ENCODE data around the gene DOCK7. TPM values are rescaled to one million over a fixed set of nuclear protein-coding genes. Genes with fewer than 3 reads are reported as not detected.

Gene DOCK7
- total RNA-seq, 2 experiments from 2014 or later: 6.0 to 7.9 TPM

GRCh38 chr1:62716397-62716796, 28.2 kb upstream of the DOCK7 start:
- ChIA-PET POLR2A (no interaction called here), CTCF (interaction anchor here (0.6 kb wide), 1 partner anchor 901 kb away, joined by 3 read pairs; no protein-coding TSS in a partner anchor)
- Mint-ChIP-seq H3K36me3 (ENCODE audit: low read depth) (no peaks in the 10 kb centered on the region), H3K4me1 (ENCODE audit: low read depth) (no peaks in the 10 kb centered on the region), H3K27me3 (no peaks in the 10 kb centered on the region), H3K27ac (no peak overlapping the region), H3K9me3 (no peaks in the 10 kb centered on the region), H3K4me3 (no peak overlapping the region)
- DNase-seq (no peak), ATAC-seq (ENCODE audit: poor library complexity) (no peak)
- no peaks in the 10 kb centered on the region for H3K27me3 ChIP-seq (ENCODE audit: control insufficient read depth in 1 of 2, insufficient read depth in 2 of 2, low read length in 2 of 2)
- no peaks in the 10 kb centered on the region for H3K4me1 ChIP-seq (ENCODE audit: insufficient read depth, low read length)
- H3K27ac ChIP-seq (ENCODE audit: low read depth in 1 of 2, low read length in 2 of 2): no peak overlapping the region
- no peaks in the 10 kb centered on the region for H3K9me3 ChIP-seq (ENCODE audit: control insufficient read depth in 1 of 2, insufficient read depth in 1 of 2, low read length in 2 of 2)
- H3K4me3 ChIP-seq (ENCODE audit: low read length): no peak overlapping the region
- no peak for TF ChIP-seq CTCF (IDR thresholded peaks at IDR 0.05)
- intact Hi-C loops (cut with DNase I, micrococcal nuclease): no loop called here
- no peaks in the 10 kb centered on the region for H3K36me3 ChIP-seq (ENCODE audit: insufficient read depth, low read length)

DNA sequence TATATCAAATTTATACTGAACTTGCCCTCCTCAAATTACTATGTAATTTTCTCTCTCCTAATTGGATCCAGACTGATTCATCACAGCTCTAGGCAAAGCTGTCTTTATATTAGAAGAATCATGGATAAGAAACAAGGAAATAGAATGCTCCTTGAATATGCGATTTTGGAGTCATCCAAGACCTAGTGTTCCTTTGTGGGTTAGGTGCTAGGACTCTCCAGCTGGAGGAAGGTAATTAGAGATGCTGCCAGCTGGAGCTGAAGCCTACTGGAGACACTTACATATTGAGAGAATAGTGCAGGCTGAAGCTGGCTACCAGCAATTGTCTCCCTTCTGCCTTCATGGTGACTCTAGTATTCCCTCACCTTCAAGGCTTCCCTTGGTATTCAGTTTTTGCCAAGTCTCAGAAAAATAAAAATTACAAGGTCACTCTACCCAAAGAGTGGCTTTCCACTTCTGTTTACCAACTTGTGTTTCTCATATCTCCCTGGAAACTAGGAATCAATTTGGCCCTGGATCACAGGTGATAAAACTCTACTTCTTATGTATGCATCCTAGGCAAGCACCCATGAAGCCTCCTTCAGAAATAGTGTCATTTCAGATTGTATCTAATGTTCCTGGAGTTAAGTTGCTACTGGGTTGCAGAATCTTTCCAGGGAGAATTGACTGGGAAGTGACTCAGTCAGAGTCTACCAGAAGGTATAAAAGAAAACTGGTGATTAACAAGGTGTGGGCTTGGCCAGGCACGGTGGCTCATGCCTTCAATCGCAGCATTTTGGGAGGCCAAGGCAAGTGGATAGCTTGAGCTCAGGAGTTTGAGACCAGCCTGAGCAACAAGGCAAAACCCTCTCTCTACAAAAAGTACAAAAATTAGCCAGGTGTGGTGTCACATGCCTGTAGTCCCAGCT, 24.4 kb upstream of the DOCK7 start:
- Histone ChIP-seq H3K4me3 (ENCODE audit: low read length) (no peak overlapping the region), H3K4me1 (ENCODE audit: insufficient read depth, low read length) (no peaks in the 10 kb centered on the region), H3K27me3 (ENCODE audit: control insufficient read depth in 1 of 2, insufficient read depth in 2 of 2, low read length in 2 of 2) (no peaks in the 10 kb centered on the region), H3K27ac (ENCODE audit: low read depth in 1 of 2, low read length in 2 of 2) (no peak overlapping the region), H3K36me3 (ENCODE audit: insufficient read depth, low read length) (no peaks in the 10 kb centered on the region), H3K9me3 (ENCODE audit: control insufficient read depth in 1 of 2, insufficient read depth in 1 of 2, low read length in 2 of 2) (no peaks in the 10 kb centered on the region)
- no peaks in the 10 kb centered on the region for H3K4me1 Mint-ChIP-seq (ENCODE audit: low read depth)
- ATAC-seq (ENCODE audit: poor library complexity): no peak
- no peak for TF ChIP-seq CTCF (IDR thresholded peaks at IDR 0.05)
- H3K27ac Mint-ChIP-seq: no peak overlapping the region
- no peaks in the 10 kb centered on the region for H3K36me3 Mint-ChIP-seq (ENCODE audit: low read depth)
- no peaks in the 10 kb centered on the region for H3K9me3 Mint-ChIP-seq
- no peak for DNase-seq
- CTCF ChIA-PET: no interaction called here
- H3K4me3 Mint-ChIP-seq: no peak overlapping the region
- no peaks in the 10 kb centered on the region for H3K27me3 Mint-ChIP-seq
- POLR2A ChIA-PET: no interaction called here
- intact Hi-C loops (cut with DNase I, micrococcal nuclease): no loop called here

DNA sequence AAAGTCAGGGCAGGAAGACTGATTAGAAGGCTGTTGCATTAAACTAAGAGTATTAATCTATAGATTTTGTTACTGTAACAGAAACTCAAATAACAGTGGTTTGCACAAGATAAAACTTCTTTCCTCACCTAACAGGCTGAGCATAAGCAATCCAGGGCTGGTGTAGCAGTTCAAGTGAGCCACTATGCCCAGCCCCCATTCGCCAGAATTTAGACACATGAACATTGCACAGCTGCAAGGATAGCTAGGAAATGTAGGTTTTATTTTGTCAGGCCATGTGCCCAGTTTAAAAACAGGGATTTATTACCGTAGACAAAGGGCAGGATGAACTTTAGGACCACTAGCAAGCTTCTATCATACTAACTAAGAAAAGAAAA, 19.5 kb upstream of the DOCK7 start:
- H3K27me3 Mint-ChIP-seq: no peaks in the 10 kb centered on the region
- peaks cover 2% of the 10 kb centered on the region for H3K9me3 Mint-ChIP-seq
- intact Hi-C loops (cut with DNase I, micrococcal nuclease): no loop called here
- Histone ChIP-seq H3K4me3 (ENCODE audit: low read length) (no peak overlapping the region), H3K4me1 (ENCODE audit: insufficient read depth, low read length) (no peaks in the 10 kb centered on the region), H3K27ac (ENCODE audit: low read depth in 1 of 2, low read length in 2 of 2) (no peak overlapping the region), H3K36me3 (ENCODE audit: insufficient read depth, low read length) (no peaks in the 10 kb centered on the region), H3K27me3 (ENCODE audit: control insufficient read depth in 1 of 2, insufficient read depth in 2 of 2, low read length in 2 of 2) (no peaks in the 10 kb centered on the region), H3K9me3 (ENCODE audit: control insufficient read depth in 1 of 2, insufficient read depth in 1 of 2, low read length in 2 of 2) (peaks cover 0 to 11% of the 10 kb centered on the region in 2 experiments)
- no peaks in the 10 kb centered on the region for H3K4me1 Mint-ChIP-seq (ENCODE audit: low read depth)
- ATAC-seq (ENCODE audit: poor library complexity): no peak
- H3K27ac Mint-ChIP-seq: no peak overlapping the region
- no peak overlapping the region for H3K4me3 Mint-ChIP-seq
- CTCF ChIA-PET: no interaction called here
- TF ChIP-seq CTCF (IDR thresholded peaks at IDR 0.05): no peak
- no peak for DNase-seq
- POLR2A ChIA-PET: no interaction called here
- no peaks in the 10 kb centered on the region for H3K36me3 Mint-ChIP-seq (ENCODE audit: low read depth)
